GM19328 (cell line): ENCODE data around the gene B3GNT8.
A peak's percentile ranks its signal among the peaks of the same experiment; 100 is the strongest.
"Not testable (repeated sequence)": the region's sequence is repeated elsewhere in the genome, so short reads cannot be mapped to it uniquely, and the experiment has no call there.

ENCODE experiments used
- ATAC-seq: cut with Tn5 transposase; IDR thresholded peaks from one replicate; pipeline ENCODE4 v1.9.1; 2021; ENCODE audit warnings: mild to moderate bottlenecking, moderate library complexity; ENCODE audit not compliant: unreplicated experiment

B3GNT8 gene, protein sequence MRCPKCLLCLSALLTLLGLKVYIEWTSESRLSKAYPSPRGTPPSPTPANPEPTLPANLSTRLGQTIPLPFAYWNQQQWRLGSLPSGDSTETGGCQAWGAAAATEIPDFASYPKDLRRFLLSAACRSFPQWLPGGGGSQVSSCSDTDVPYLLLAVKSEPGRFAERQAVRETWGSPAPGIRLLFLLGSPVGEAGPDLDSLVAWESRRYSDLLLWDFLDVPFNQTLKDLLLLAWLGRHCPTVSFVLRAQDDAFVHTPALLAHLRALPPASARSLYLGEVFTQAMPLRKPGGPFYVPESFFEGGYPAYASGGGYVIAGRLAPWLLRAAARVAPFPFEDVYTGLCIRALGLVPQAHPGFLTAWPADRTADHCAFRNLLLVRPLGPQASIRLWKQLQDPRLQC

DNA sequence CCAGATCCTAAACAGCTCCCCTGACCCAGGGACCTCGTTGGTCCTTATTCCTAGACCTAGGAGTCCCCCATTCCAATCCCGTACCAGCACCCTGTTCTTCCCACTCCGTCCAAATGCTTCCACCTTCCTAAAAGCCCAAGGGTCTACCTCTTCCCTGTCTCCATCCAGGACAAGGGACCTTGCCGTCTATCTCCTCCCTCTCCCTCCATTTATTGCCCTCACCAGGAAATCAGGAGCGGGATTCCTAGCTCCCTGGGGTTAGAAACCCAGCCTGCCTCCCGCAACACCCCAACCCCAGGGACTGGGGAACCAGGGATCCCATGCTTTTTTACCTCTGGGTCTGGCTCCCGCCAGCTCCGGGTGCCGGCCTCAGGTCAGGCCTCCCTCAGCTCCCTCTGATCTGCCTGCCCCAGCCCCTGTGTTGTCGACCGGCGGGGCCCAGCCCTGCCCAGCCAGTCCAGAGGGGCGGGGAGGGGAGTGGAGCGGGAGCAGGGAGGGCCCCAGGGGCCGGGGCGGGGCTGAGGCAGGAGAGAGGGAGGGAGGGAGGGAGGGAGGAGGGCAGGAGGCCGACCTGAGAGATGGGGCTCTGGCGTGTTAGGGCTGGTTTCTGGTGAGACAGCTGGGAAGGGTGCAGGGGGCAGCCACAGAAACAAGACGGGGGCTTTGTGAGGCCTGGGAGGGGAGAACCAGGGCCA, at the start of gene B3GNT8:
TSS of gene B3GNT8 (minus strand) at position 423 of the 695 bp plus-strand sequence. CDS start 596 bp downstream, outside the sequence.
- no peak for ATAC-seq

DNA sequence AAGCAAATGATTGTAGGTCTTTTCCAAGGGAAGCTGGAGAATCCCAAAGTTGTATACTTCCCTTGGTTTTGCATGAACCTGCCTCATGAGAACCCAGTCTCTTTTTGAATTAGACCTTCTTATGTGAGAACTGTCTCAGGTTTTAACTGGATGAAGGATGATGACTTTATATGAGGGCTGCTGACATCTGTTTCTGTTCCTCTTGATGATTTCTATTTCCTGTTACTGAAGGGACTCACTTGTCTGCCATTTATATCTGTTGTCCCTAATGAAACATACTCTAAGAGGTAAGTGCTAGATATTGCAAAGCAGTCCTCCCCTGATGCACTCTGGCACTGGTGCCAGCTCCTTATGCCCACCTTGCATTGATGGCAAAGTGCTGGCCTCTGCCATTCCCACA, 49.4 kb upstream of the B3GNT8 start:
- ATAC-seq = no peak

DNA sequence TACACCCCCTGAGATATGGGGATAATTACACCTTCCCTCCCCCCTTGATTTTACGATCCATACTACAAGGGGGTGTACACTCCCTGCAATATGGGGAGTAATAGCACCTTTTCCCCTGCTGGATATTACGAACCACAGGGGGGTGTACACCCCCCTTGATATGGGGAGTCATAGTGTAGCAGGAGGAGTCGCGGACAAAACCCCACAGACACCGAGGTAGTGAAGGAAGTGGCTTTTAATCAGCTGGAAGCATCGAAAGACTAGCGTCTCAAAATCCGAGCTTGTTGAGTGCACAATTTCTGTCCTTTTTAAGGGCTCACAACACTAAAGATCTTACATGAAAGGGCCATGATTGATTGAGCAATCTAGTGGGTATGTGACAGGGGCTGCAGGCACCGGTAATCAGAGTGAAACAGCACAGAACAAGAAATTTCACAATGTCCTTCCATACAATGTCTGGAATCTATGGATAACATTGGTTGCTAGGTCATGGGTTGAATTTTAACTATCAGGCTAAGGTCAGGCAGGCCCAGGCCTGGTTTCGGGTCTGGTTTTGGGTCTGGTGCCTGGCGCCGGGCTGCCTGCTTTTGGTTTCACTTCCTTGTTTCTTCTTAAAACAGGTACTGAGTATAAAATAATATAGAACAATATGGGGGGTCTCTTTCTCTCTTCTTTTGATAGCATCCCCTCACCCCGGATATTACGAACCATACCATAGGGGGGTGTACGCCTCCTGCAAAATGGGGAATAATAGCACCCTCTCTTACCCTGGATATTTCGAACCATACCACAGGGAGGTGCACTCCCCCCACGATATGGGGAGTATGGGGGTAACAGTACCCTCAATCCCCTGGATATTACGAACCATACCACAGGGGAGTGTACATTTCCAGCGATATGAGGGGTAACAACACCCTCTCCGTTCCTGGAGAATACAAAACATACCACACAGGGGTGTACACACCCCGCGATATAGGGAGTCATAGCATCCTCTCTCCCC, 36.4 kb upstream of the B3GNT8 start:
- ATAC-seq = not testable (repeated sequence)

DNA sequence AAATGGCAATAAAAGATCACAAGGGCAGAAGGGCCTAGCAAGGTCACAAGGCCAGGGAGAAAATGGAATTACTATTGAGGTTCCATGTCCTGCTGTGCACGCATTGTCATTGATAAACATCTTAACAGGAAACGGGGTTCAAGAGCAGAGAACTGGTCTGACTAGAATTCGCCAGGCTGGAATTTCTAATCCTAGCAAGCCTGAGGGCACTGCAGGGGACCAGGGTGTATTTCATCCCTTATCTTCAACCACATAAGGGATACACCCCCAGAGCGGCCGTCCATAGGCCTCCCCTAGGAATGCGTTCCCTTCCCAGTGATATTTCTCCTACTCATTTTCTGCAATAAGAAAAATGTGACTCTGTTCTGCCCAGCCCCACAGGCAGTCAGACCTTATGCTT, 35.3 kb upstream of the B3GNT8 start:
- ATAC-seq = no peak

DNA sequence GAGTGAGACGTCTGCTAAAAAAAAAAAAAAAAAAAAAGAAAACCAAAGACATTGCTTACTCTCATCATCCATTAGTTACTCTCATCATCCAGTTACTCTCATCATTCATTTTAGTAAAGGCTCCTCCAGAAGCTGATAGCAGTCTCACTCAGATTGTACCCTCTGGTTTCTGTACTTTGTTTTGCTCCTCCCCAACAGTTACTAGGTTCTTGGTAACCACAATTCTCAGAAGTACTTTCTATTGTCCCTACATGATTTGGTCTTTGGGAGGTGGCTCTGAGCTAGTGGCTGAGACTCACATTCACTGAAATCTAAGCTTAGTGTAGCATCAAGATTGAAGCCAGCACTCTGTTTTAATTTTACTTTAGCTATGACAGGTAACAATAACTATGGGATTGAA, 30.1 kb upstream of the B3GNT8 start:
- no peak for ATAC-seq

DNA sequence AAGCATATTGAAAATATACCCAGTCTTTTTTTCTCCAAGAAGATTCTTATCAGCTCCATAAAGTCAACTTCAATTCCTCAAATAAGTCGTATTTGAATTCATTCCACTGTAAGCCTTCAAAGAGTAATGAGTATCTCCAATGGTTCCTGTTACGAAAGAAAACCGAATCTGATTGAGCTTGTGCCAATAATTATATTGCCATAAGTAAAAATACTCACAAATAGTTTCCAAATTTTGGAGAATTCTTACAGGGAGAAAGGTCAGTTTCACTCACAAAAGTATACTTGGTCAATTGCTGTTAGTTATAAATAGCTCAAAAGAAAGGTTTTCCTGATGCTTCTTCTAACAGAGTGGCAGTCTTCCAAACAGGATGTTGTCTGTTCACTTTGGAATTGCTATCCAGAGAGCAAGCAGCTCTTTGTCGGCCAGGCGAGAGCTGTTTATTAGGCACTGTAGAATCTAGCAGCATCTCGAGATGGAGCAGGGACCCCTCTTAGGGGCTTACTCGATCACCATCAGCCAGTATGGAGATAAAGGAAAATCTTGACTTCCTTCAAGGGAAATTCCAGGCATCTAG, 29.3 kb upstream of the B3GNT8 start:
- ATAC-seq = no peak

DNA sequence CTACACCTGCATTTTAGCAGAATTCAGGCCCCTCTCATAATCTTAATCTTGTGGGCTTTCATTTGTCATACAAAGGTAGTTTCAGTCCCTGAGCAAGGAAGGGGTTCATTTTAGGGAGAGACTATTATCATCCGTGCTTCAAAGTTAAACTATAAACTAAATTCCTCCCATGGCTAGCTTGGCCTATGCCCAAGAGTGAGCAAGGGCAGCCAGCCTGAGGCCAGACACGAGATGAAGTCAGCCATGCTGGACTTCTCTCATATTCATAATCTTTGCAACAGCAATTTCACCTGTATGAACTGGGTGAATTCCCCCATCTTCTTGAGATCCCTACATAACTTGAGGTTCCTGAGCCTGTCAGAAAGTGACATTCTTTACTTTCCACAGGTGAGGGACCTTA, 28.8 kb upstream of the B3GNT8 start:
- ATAC-seq = no peak

DNA sequence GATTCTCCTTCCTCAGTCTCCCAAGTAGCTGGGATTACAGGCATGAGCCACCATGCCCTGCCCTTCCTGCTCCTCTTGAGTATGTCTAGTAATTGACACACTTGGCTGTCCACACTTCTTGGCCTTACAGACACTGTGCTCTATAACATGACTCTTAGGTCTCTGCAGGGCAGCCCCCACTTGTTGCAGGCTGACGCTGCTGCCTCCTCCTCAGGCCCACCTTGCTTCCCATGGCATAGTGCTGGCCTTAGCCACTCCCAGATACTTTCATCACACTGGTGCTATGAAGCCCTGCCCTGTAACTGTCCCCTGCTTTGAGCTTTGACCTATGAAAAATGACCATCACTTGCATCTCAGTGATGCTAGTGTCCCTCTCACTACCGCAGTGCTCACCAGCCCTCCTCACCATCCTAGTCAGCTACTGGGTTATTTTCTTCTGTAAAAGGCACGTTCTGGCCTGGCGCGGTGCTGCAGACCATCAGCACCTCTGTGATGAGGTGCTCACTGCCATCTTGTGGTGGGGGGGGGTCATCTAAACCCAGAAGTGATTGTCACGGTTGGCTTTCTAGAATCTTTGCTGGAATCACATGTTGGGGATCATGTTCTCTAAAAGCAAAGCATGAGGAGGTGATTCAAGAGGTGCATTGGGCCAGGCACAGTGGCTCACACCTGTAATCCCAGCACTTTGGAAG, 25.6 kb upstream of the B3GNT8 start:
- no peak for ATAC-seq

DNA sequence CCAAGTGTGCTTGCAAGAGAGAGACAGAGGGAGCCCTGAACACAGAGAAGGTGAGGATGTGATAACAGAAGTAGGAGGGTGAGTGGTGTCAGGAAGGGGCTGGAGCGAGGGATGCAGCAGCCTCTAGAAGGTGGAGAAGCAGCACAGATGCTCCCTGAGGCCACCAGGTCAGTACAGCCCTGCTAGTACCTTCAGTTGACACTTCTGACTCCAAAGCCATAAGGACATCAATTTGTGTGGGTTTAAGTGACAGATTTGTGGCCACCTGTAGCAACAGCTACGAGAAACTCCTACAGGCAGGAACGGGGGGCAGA, 22.6 kb upstream of the B3GNT8 start:
- no peak for ATAC-seq

DNA sequence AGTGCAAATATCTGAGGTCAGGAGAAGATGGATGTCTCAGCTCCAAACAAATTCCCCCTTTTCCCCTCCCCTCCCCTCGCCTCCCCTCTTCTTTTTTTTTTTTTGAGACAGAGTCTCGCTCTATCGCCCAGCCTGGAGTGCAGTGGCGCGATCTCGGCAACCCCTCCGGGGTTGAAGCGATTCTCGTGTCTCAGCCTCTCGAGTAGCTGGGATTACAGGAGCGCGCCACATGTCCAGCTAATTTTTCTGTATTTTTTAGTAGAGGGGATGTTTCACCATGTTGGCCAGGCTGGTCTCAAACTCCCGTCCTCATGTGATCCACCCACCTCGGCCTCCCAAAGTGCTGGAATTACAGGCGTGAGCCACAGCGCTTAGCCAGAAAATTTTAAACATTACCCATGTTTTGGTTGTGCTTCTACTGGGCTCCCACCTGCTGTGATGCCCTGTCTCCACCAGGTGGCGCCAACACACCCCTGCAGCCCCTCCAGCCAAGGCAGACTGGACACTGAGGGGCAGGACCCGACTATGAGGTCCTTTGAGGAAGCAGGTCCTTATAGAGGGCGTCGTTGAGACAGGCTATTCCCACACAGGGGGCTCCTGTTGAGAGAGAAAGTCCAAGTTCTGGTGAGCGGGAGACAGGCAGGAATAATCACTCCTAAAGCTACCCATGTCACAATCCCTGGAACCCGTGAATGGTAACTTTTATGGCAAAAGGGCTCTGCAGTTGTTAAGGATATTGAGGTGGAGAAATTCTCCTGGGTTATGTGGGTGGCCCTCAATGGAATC, 22.1 kb upstream of the B3GNT8 start:
- ATAC-seq = no peak

DNA sequence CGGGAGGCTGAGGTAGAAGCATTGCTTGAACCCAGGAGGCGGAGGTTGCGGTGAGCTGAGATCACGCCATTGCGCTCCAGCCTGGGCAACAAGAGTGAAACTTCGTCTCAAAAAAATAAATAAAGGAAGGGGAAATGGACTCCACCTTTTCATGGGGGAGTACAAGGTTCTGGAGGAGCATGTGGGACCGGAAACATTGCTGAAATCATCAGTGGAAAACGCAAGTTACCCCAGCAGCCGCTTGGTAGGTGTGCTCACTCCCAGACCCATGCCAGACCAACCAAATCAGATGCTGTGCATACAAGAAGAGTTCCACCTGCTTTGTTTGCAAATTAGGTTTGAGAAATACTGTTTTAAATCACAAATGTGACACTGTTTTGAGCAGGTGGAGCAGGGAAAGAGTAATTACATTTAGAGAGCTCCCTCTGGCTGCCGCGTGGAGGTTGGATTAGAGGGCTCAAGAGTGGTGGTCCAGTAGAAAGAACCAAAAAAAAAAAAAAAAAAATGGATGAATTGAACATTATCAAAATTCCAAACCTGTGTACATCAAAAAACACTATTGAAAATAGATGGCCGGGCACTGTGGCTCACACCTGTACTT, 20.7 kb upstream of the B3GNT8 start:
- no peak for ATAC-seq

DNA sequence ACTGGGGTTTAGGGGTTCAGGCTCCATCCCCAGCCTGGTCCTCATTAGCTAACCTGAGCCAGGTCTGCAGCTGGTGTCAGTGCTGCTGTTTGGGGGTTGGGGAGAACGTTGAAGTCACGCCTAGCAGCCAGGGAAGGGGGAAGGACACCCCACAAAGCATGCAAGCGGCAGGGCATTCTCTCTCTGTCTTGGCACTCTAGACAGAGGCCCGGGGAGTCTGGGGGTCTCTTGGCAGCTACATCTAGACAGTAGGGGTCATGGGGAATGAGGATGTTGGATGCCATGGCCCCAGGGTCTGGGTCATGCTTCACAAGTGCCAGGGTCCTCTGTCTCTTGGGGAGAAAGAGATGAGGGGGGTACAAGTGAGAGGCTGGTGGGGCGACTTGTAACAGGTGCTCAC, 18.4 kb upstream of the B3GNT8 start:
- no peak for ATAC-seq

DNA sequence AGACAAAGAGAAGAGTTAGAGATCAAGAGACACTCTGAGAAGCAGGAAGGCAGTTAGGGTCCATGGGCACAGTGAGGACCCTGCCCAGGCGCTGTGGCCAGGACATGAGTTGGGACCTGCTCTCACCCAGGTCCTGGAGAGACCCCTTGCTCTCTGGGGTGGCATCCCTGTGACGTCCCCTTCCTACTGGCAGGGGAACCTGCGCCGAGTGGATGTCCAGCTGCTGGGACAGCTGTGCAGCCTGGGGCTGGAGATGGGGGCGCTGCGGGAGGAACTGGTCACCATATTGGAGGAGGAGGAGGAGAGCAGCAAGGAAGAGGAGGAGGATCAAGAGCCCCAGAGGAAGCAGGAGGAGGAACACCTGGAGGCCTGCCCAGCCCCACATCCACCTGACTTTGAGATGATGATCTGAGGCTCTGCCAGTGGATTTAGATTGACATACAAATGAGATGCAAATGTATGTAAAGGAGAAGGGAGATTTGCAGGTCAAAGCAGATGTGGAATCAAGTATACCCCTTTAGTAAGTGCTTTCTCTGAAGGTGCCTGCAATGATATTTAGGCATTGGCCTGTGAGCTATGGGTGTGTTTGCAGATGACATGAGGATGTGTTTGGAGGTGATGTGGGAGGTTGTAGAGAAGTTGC, 16.8 kb upstream of the B3GNT8 start:
- no peak for ATAC-seq

DNA sequence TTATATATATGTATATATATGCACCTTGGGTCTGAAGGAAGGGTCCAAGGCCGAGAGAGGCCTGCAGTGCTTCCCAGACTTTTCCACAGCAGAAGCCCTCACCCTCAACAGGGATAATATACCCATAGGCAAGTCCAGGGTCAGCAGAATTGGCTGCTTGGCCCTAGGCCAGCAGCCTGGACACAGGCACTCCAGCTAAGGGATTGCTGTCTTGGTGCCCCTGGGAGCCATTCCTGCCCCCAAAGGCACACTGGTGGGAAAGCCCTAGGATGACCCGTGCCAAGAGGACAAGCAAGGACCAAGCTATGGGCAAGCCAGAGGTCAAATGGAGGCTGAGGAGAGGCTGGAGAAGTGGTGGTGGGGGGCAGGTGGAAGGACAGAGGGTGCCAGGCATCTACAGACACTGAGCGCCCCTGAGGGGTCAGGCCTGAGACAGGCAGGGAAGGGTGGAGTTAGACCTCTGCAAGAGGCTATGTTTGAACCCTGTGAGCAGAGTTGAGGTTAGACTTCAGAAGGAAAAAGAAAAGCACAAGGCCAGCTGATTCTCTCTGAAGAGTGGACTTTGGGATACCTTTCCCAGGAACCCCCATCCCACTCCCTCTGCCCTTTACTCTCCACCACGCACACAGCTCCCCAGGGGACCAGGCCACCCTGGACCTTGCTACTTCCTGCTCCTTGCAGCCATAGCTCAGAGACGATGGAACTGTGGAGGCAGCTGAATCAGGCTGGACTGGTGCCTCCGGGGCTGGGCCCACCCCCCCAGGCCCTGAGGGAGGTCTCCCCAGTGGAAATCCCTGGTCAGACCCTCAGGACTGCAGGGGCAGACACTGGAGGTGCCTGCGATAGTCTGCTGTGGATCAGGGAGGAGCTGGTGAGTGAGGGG, 15.5 kb upstream of the B3GNT8 start, which contains the start of gene ERICH4:
TSS of gene ERICH4 (plus strand) at position 684 of the 883 bp plus-strand sequence. CDS start at position 698, 14 bp downstream.
- no peak for ATAC-seq

DNA sequence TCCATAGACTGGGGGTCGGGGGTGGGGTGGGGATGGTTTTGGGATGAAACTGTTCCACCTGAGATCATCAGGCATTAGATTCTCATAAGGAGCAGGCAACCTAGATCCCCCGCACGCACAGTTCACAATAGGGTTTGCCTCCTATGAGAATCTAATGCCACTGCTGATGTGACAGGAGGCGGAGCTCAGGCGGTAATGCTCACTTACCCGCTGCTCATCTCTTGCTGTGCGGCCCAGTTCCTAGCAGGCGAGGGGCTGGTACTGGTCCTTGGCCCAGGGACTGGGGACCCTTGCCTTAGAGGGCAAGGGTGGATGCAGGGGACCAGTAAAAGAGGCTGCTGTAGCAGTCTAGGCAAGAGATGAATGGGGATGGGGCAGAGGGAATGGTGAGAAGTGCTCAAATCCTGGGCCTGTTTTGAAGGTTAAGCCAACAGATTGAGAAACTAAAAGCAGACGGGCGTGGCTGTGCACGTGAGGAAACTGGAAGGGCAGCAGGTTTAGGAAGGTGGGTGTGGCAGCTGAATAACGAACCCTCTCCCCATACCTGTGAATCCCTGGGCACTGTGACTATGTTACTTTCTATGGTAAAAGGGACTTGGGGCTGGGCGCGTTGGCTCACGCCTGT, 14.3 kb upstream of the B3GNT8 start:
- ATAC-seq = no peak

DNA sequence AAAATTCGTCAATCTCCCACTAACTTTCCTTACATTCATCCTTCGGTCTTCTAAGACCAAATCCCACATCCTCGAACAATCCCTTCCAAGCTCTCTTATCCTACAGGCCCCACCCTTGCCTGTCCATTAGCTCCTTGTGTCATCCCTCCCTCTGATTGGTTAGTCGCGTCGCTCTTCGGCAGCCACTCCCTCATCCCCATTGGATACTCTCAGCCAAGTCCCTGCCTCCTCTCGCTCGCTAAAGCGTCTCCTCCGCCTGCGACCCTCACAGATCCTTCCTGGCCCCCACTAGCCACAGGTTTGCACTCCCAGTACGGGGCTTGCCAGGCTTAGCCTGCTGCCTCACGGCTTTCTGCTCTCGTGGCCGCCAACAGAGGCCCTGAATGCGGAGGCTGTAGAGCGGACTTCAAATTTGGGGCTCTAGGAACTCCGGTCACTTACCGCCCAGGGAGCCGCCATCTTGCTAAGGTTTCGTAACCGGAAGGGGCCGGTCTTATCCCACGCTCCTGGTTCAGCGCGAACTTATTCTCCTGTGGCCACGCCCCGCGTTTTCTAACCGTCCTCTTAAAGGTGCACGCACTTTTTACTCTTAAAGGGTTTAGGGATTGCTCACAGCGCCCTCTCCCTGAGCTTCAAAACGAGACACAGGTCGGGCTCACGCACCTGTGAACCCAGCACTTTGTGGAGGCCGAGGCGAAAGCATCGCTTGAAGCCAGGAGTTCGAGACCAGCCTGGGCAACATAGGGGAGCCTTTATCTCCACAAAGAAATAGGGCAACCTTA, 12.5 kb upstream of the B3GNT8 start, which contains the start of gene DMAC2:
TSS of gene DMAC2 (minus strand) at position 472 of the 782 bp plus-strand sequence. CDS start at position 459, 13 bp downstream.
- ATAC-seq = peak; percentile 88
